DND-41 (cell line): ENCODE measurements around the gene TNS3.

Experiments used
- ATAC-seq: fragments of 200-7000 bp; cut with Tn5 transposase; 3 replicates; pipeline ENCODE4 v1.9.1; 2021; ENCODE audit warnings: low read depth; ENCODE audit not compliant: insufficient read depth
- DNase-seq: peaks from one replicate; pipeline ENCODE4 v3.0.0-alpha.2; 2020
- H2AFZ ChIP-seq: 2 replicates; pipeline ENCODE4 v1.6.0; 2012; ENCODE audit warnings: low read depth, low read length
- H3K27ac ChIP-seq: 2 replicates; pipeline ENCODE4 v1.5.1; 2012; ENCODE audit warnings: low read length, inconsistent platforms
- H3K27me3 ChIP-seq: fragments of 200-600 bp; sonication (generic); 2 replicates; pipeline ENCODE4 v1.6.0; 2012; ENCODE audit warnings: low read length, mild to moderate bottlenecking, inconsistent platforms; ENCODE audit not compliant: insufficient read depth, poor library complexity
- H3K36me3 ChIP-seq: 2 replicates; pipeline ENCODE4 v1.5.1; 2012; ENCODE audit warnings: low read length, inconsistent platforms; ENCODE audit not compliant: insufficient read depth
- H3K4me1 ChIP-seq: 2 replicates; pipeline ENCODE4 v1.5.1; 2012; ENCODE audit warnings: mild to moderate bottlenecking, low read length; ENCODE audit not compliant: insufficient read depth
- H3K4me2 ChIP-seq: 2 replicates; pipeline ENCODE4 v1.6.0; 2012; ENCODE audit warnings: mild to moderate bottlenecking, moderate library complexity, low read length, inconsistent platforms; ENCODE audit not compliant: insufficient read depth
- H3K4me3 ChIP-seq, 2 experiments: fragments of 200-600 bp in 1 of 2; shearing (Covaris generic) in 1 of 2; 2 replicates each; pipeline ENCODE4 v1.5.1; 2012 to 2016; ENCODE audit warnings: inconsistent platforms in 2 of 2, low read length in 2 of 2, mild to moderate bottlenecking in 2 of 2, low read depth in 1 of 2, moderate library complexity in 1 of 2
- H3K79me2 ChIP-seq: 2 replicates; pipeline ENCODE4 v1.6.0; 2012; ENCODE audit warnings: low read length, inconsistent platforms; ENCODE audit not compliant: insufficient read depth
- H3K9ac ChIP-seq: 2 replicates; pipeline ENCODE4 v1.6.0; 2012; ENCODE audit warnings: low read depth, mild to moderate bottlenecking, inconsistent platforms, low read length, moderate library complexity
- H3K9me3 ChIP-seq: 2 replicates; pipeline ENCODE4 v1.5.1; 2012; ENCODE audit warnings: low read length, moderate library complexity, mild to moderate bottlenecking, inconsistent platforms; ENCODE audit not compliant: insufficient read depth, severe bottlenecking
- H4K20me1 ChIP-seq: 2 replicates; pipeline ENCODE4 v1.6.0; 2012; ENCODE audit warnings: low read length; ENCODE audit not compliant: insufficient read depth
- EZH2 ChIP-seq: IDR thresholded peaks from 3 replicates; pipeline ENCODE4 v1.6.1; 2012; ENCODE audit warnings: borderline replicate concordance, low read depth, mild to moderate bottlenecking, moderate library complexity, low read length, inconsistent platforms; ENCODE audit not compliant: severe bottlenecking
- TF ChIP-seq, protein P1 (sequence below): IDR thresholded peaks from 2 replicates; pipeline ENCODE4 v1.5.1; 2012; ENCODE audit warnings: borderline replicate concordance, low read length, moderate library complexity, mild to moderate bottlenecking; ENCODE audit not compliant: poor library complexity, severe bottlenecking; ENCODE audit errors: extremely low read depth

The TNS3 gene

GRCh38 chr7:47557694-47558670, 23.9 kb downstream of the TNS3 start:
- Histone ChIP-seq H3K79me2 (no peaks in the 10 kb centered on the region), H3K4me2 (no peak overlapping the region), H3K9me3 (peaks cover 4% of the 10 kb centered on the region), H4K20me1 (no peaks in the 10 kb centered on the region), H3K36me3 (no peaks in the 10 kb centered on the region), H3K27me3 (no peaks in the 10 kb centered on the region), H3K9ac (no peak overlapping the region), H3K27ac (no peak overlapping the region), H3K4me1 (no peaks in the 10 kb centered on the region), H2AFZ (no peak overlapping the region), H3K4me3 (no peak overlapping the region)
- ATAC-seq (no peak), DNase-seq (no peak)
- TF ChIP-seq EZH2, result no peak
- TF ChIP-seq, protein P1, sequence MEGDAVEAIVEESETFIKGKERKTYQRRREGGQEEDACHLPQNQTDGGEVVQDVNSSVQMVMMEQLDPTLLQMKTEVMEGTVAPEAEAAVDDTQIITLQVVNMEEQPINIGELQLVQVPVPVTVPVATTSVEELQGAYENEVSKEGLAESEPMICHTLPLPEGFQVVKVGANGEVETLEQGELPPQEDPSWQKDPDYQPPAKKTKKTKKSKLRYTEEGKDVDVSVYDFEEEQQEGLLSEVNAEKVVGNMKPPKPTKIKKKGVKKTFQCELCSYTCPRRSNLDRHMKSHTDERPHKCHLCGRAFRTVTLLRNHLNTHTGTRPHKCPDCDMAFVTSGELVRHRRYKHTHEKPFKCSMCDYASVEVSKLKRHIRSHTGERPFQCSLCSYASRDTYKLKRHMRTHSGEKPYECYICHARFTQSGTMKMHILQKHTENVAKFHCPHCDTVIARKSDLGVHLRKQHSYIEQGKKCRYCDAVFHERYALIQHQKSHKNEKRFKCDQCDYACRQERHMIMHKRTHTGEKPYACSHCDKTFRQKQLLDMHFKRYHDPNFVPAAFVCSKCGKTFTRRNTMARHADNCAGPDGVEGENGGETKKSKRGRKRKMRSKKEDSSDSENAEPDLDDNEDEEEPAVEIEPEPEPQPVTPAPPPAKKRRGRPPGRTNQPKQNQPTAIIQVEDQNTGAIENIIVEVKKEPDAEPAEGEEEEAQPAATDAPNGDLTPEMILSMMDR, result no peak

DNA sequence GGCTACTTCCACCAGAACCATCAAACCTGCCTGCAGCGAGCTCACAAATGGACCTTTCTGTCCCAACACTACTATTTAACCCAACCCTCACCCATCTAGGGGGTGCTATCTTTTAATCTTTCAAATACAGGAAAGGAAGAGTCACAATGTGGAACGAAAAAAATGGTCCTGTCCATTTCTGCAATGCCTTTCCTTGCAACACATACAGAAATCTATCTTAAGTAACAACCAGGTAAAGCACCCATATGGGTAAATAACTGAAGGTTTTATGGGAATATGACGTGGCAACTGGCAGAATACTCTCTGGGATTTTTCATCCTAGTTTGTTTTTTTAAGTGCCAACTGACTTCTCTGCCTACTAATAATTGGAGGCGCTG, 24.6 kb downstream of the TNS3 start:
- Histone ChIP-seq H4K20me1 (no peaks in the 10 kb centered on the region), H3K9ac (no peak overlapping the region), H3K27ac (no peak overlapping the region), H3K4me3 (no peak overlapping the region), H3K4me2 (no peak overlapping the region), H3K36me3 (no peaks in the 10 kb centered on the region), H3K27me3 (no peaks in the 10 kb centered on the region), H3K79me2 (no peaks in the 10 kb centered on the region), H3K4me1 (no peaks in the 10 kb centered on the region), H3K9me3 (peaks cover 4% of the 10 kb centered on the region), H2AFZ (no peak overlapping the region)
- TF ChIP-seq, protein P1, result no peak
- no peak for TF ChIP-seq EZH2
- ATAC-seq (no peak), DNase-seq (no peak)

DNA sequence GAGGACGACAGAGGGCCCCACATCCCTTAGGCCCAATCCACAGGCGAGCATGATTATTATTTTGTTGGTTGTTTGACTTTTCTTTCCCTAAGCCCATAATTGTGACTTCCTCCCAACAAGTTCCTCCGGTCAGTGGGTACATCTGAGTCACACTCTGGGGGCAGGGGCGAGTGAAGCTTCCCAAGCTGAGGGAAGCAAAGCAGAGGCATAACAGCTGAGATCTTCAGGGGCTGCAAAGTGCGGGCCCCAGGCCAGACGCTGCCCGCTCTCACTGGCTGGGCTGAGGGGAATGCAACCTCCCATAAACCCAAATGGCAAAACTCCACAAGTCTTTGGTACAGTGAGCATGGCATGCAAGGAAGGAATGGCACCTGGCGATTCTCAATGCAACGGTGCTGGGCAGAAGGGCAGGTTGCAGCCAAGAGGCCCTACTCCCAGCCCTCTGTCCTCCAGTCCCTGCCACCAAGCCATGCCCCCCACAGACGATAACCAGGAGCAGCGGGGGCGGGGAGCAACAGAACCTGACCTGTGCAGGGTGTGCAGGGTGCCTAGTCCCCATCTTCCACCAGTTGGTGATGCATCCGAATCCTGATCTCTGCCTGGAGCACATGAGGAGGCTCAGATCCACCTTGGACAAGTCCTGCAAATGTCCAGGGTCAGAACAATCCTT, 25.3 kb downstream of the TNS3 start:
- H3K9ac ChIP-seq, result no peak overlapping the region
- H3K4me3 ChIP-seq, result no peak overlapping the region
- H3K79me2 ChIP-seq, result no peaks in the 10 kb centered on the region
- H3K4me1 ChIP-seq, result no peaks in the 10 kb centered on the region
- no peaks in the 10 kb centered on the region for H3K27me3 ChIP-seq
- H4K20me1 ChIP-seq, result no peaks in the 10 kb centered on the region
- DNase-seq, result no peak
- no peak overlapping the region for H3K27ac ChIP-seq
- no peak for ATAC-seq
- TF ChIP-seq, protein P1, result no peak
- no peak for TF ChIP-seq EZH2
- H2AFZ ChIP-seq, result no peak overlapping the region
- H3K9me3 ChIP-seq, result peaks cover 4% of the 10 kb centered on the region
- no peak overlapping the region for H3K4me2 ChIP-seq
- no peaks in the 10 kb centered on the region for H3K36me3 ChIP-seq
